Panc1 (cell line): Measurements from ENCODE around the gene CRMP1. TPM values are rescaled to one million over a fixed set of nuclear protein-coding genes. Genes with fewer than 3 reads are reported as not detected.

Source experiments
- ATAC-seq: fragments of 200-7000 bp; cut with Tn5 transposase; 2 replicates; pipeline ENCODE4 v1.9.1; 2020; ENCODE audit warnings: mild to moderate bottlenecking, moderate library complexity
- BruUV-seq: library from RNA; stranded (reverse); fragments of 400-500 nt; replicated peaks from 2 replicates; lab custom pipeline; 2021; lab: Mats Ljungman, UMichigan
- CTCF ChIA-PET: fragments of 300-600 bp; sonication (Branson Sonifier 250); formaldehyde crosslinking; loops from one replicate; lab custom pipeline; 2022; ENCODE audit warnings: antibody characterized with exemption; lab: Charles Lee
- POLR2A ChIA-PET: fragments of 300-600 bp; sonication (Branson Sonifier 250); formaldehyde crosslinking; loops from one replicate; lab custom pipeline; 2022; ENCODE audit warnings: antibody characterized with exemption; lab: Charles Lee
- DNase-seq: peaks from one replicate; pipeline ENCODE4 v3.0.0-alpha.2; 2010; ENCODE audit warnings: low read depth, low spot score
- H3K27ac ChIP-seq: 2 replicates; pipeline ENCODE4 v1.5.1; 2011; ENCODE audit warnings: mild to moderate bottlenecking, low read length, inconsistent platforms
- H3K27me3 ChIP-seq: fragments of 200-500 bp; sonication (Bioruptor generic); 2 replicates; pipeline ENCODE4 v1.6.0; 2014; ENCODE audit warnings: low read length, inconsistent platforms; ENCODE audit not compliant: control insufficient read depth, insufficient read depth
- H3K36me3 ChIP-seq: fragments of 200-500 bp; sonication (Bioruptor generic); 2 replicates; pipeline ENCODE4 v1.5.1; 2014; ENCODE audit warnings: inconsistent platforms, mild to moderate bottlenecking, low read length, moderate library complexity; ENCODE audit not compliant: control insufficient read depth, insufficient read depth
- H3K4me1 ChIP-seq: 2 replicates; pipeline ENCODE4 v1.5.1; 2011; ENCODE audit warnings: inconsistent platforms, mild to moderate bottlenecking, low read length, moderate library complexity; ENCODE audit not compliant: control insufficient read depth, insufficient read depth
- H3K4me3 ChIP-seq, 2 experiments: 2 replicates each; pipeline ENCODE4 v1.5.1; 2011 to 2012; ENCODE audit warnings: low read depth in 2 of 2, low read length in 2 of 2, mild to moderate bottlenecking in 2 of 2, inconsistent platforms in 1 of 2, moderate library complexity in 1 of 2
- H3K9me3 ChIP-seq: fragments of 200-500 bp; sonication (Bioruptor generic); 2 replicates; pipeline ENCODE4 v1.5.1; 2014; ENCODE audit warnings: low read depth, mild to moderate bottlenecking, inconsistent platforms, low read length, moderate library complexity; ENCODE audit not compliant: control insufficient read depth, insufficient read depth
- CTCF ChIP-seq: fragments of 450-650 bp; IDR thresholded peaks from 2 replicates; pipeline ENCODE4 v1.5.1; 2017; ENCODE audit warnings: mild to moderate bottlenecking
- POLR2AphosphoS5 ChIP-seq: IDR thresholded peaks from 2 replicates; pipeline ENCODE4 v1.6.1; 2012; ENCODE audit warnings: mild to moderate bottlenecking, low read depth, low read length, moderate library complexity
- SIN3A ChIP-seq: IDR thresholded peaks from 2 replicates; pipeline ENCODE4 v1.6.1; 2012; ENCODE audit warnings: low read depth, mild to moderate bottlenecking, low read length, moderate library complexity, borderline replicate concordance; ENCODE audit not compliant: insufficient read depth
- TCF7L2 ChIP-seq: IDR thresholded peaks from 2 replicates; pipeline ENCODE4 v1.6.1; 2011; ENCODE audit warnings: mild to moderate bottlenecking, low read depth, low read length, inconsistent platforms
- in situ Hi-C: cut with HindIII; loops from 2 replicates; pipeline ENCODE4 v1.10.0; 2016; ENCODE audit warnings: low sequenced_read_pairs, low pct_unique_long_range_greater_than_20kb
- intact Hi-C: fragments of 100-400 bp; cut with micrococcal nuclease; formaldehyde crosslinking; loops from one replicate; pipeline ENCODE4 v1.10.0; 2022; ENCODE audit not compliant: unreplicated experiment
- total RNA-seq: library from RNA; stranded (reverse); gene quantifications from one replicate; pipeline ENCODE4 v1.2.1, GENCODE V29; 2021; ENCODE audit not compliant: unreplicated experiment
- TF ChIP-seq, protein P1 (sequence below), 2 experiments: IDR thresholded peaks; 2 replicates each; pipeline ENCODE4 v1.6.1; 2011 to 2012; ENCODE audit warnings: low read depth in 2 of 2, control low read depth in 1 of 2, low read length in 1 of 2, mild to moderate bottlenecking in 1 of 2, moderate library complexity in 1 of 2; ENCODE audit not compliant: insufficient read depth in 1 of 2

The CRMP1 gene
- total RNA-seq, 1 experiment from 2014 or later: 0.28 TPM

- in situ Hi-C loops (no loop called here), intact Hi-C loops (no loop called here)
- no peak overlapping the region for H3K27ac ChIP-seq
- H3K36me3 ChIP-seq: no peaks in the 10 kb centered on the region
- ATAC-seq: no peak
- H3K4me1 ChIP-seq: no peaks in the 10 kb centered on the region
- no peaks in the 10 kb centered on the region for H3K9me3 ChIP-seq
- ChIA-PET CTCF (no interaction called here), POLR2A (no interaction called here)
- no peak overlapping the region for H3K4me3 ChIP-seq
- no TSS peak for BruUV-seq
- no peak for DNase-seq
- H3K27me3 ChIP-seq: no peaks in the 10 kb centered on the region
- no peak for TF ChIP-seq POLR2AphosphoS5
- TF ChIP-seq TCF7L2: no peak
- no peak for TF ChIP-seq CTCF
- TF ChIP-seq SIN3A: no peak
- TF ChIP-seq, protein P1, sequence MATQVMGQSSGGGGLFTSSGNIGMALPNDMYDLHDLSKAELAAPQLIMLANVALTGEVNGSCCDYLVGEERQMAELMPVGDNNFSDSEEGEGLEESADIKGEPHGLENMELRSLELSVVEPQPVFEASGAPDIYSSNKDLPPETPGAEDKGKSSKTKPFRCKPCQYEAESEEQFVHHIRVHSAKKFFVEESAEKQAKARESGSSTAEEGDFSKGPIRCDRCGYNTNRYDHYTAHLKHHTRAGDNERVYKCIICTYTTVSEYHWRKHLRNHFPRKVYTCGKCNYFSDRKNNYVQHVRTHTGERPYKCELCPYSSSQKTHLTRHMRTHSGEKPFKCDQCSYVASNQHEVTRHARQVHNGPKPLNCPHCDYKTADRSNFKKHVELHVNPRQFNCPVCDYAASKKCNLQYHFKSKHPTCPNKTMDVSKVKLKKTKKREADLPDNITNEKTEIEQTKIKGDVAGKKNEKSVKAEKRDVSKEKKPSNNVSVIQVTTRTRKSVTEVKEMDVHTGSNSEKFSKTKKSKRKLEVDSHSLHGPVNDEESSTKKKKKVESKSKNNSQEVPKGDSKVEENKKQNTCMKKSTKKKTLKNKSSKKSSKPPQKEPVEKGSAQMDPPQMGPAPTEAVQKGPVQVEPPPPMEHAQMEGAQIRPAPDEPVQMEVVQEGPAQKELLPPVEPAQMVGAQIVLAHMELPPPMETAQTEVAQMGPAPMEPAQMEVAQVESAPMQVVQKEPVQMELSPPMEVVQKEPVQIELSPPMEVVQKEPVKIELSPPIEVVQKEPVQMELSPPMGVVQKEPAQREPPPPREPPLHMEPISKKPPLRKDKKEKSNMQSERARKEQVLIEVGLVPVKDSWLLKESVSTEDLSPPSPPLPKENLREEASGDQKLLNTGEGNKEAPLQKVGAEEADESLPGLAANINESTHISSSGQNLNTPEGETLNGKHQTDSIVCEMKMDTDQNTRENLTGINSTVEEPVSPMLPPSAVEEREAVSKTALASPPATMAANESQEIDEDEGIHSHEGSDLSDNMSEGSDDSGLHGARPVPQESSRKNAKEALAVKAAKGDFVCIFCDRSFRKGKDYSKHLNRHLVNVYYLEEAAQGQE (IDR thresholded peaks at IDR 0.05; ENCODE audit: insufficient read depth in 1 of 2, low read depth in 2 of 2, low read length in 1 of 2): no peak
Observed at GRCh38 chr4:5816851-5817375, 76.0 kb downstream of the CRMP1 start.

- POLR2A ChIA-PET: no interaction called here
- H3K36me3 ChIP-seq: no peaks in the 10 kb centered on the region
Observed at GRCh38 chr4:5816101-5816500, 76.8 kb downstream of the CRMP1 start.

More at GRCh38 chr4:5816101-5816500, 76.8 kb downstream of the CRMP1 start:
- no peaks in the 10 kb centered on the region for H3K27me3 ChIP-seq
- no TSS peak for BruUV-seq
- DNase-seq (no peak), ATAC-seq (no peak)
- no peak overlapping the region for H3K27ac ChIP-seq
- CTCF ChIA-PET: no interaction called here
- in situ Hi-C loops: no loop called here
- intact Hi-C loops: no loop called here
- H3K9me3 ChIP-seq: no peaks in the 10 kb centered on the region
- H3K4me1 ChIP-seq: no peaks in the 10 kb centered on the region
- no peak for TF ChIP-seq SIN3A
- no peak for TF ChIP-seq TCF7L2
- TF ChIP-seq CTCF: no peak
- TF ChIP-seq, protein P1 (IDR thresholded peaks at IDR 0.05; ENCODE audit: insufficient read depth in 1 of 2, low read depth in 2 of 2, low read length in 1 of 2): no peak
- TF ChIP-seq POLR2AphosphoS5: no peak
- no peak overlapping the region for H3K4me3 ChIP-seq
